Breast epithelium (tissue), 3 donors: ENCODE results near the gene COL7A1.

ENCODE experiments used
- POLR2AphosphoS5 ChIP-seq, 3 donors: sonication (generic); formaldehyde crosslinking; IDR thresholded peaks; one replicate each; pipeline ENCODE4 v1.6.1; 2017; ENCODE audit warnings: antibody characterized with exemption in 3 of 3
- TF ChIP-seq, protein P1 (sequence below), 3 donors: fragments of 450-650 bp; IDR thresholded peaks; one replicate each; pipeline ENCODE4 v1.5.1; 2016 to 2017; ENCODE audit warnings: antibody characterized with exemption in 3 of 3, mild to moderate bottlenecking in 3 of 3, moderate library complexity in 3 of 3

DNA sequence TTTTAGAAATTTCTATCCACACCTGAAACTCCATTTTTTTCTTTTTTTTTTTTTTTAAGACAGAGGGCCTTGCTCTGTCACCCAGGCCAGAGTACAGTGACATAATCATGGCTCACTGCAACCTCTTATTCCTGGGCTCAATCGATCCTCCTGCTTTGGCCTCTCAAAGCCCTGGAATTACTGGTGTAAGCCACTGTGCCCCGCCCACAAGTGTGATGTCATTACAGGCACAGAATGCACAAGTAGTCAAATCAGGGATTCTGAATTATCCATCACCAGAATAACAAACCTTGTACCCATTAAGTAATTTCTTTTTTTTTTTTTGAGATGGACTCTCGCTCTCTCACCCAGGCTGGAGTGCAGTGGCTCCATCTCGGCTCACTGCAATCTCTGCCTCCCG, 12.4 kb upstream of the COL7A1 start:
- TF ChIP-seq POLR2AphosphoS5 (IDR thresholded peaks at IDR 0.05): no peak
- TF ChIP-seq, protein P1, sequence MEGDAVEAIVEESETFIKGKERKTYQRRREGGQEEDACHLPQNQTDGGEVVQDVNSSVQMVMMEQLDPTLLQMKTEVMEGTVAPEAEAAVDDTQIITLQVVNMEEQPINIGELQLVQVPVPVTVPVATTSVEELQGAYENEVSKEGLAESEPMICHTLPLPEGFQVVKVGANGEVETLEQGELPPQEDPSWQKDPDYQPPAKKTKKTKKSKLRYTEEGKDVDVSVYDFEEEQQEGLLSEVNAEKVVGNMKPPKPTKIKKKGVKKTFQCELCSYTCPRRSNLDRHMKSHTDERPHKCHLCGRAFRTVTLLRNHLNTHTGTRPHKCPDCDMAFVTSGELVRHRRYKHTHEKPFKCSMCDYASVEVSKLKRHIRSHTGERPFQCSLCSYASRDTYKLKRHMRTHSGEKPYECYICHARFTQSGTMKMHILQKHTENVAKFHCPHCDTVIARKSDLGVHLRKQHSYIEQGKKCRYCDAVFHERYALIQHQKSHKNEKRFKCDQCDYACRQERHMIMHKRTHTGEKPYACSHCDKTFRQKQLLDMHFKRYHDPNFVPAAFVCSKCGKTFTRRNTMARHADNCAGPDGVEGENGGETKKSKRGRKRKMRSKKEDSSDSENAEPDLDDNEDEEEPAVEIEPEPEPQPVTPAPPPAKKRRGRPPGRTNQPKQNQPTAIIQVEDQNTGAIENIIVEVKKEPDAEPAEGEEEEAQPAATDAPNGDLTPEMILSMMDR (IDR thresholded peaks at IDR 0.05): no peak
